ENCODE data around the gene MAPKAPK2. TPM values are rescaled to one million over a fixed set of nuclear protein-coding genes. Genes with fewer than 3 reads are reported as not detected.

Gene MAPKAPK2
- total RNA-seq, 1 donor from 2014 or later, result 87.9 TPM

DNA sequence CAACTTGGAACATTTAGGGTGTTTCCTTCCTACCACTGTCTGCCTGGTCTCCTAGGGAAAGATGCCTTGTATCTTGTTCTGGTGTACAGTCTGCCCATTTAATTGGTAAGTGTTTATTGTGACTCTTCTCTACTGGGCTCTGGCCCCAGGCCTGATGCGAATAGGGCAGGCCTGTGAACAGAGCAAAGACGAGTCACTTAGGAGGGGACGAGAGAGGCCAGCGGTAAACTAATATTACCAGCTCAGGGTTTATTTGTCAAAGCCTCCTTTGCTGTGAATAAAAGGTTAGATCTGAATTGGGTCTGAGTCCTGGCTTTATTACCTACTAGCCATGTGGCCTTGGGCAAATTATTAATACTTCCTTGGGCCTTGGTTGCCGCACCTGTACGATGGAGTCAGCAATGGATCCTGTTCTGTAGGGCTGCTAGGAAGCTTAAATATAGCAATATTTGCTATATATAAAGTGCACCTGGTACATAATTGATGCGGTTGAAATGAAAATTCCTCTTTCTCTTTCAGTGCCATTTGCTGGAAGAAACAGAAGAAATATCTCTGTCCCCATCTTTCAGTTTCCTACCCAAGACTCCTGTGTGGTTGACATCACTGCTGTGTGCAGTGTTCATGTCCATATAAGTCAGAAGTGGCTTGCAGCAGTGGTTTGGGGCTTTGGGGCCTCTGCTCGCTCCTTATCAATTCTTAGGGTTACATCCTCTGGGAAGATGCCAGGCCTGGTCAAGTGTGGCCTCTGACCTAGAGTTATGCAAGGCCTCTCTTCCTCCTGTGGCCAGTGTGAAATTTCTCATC lies 32.4 kb downstream of the MAPKAPK2 start:
- H3K27me3 Mint-ChIP-seq (ENCODE audit: low read depth), result no peaks in the 10 kb centered on the region
- H3K4me1 Mint-ChIP-seq (ENCODE audit: low read depth), result peaks cover 43% of the 10 kb centered on the region
- no peak for DNase-seq (ENCODE audit: low spot score)
- no peaks in the 10 kb centered on the region for H3K36me3 Mint-ChIP-seq (ENCODE audit: low read depth)
- H3K4me3 Mint-ChIP-seq (ENCODE audit: unreplicated experiment), result no peak overlapping the region
- H3K9me3 Mint-ChIP-seq (ENCODE audit: low read depth), result no peaks in the 10 kb centered on the region
- H3K27ac Mint-ChIP-seq (ENCODE audit: unreplicated experiment), result peak overlapping the region; percentile 74
- TF ChIP-seq, protein P1, sequence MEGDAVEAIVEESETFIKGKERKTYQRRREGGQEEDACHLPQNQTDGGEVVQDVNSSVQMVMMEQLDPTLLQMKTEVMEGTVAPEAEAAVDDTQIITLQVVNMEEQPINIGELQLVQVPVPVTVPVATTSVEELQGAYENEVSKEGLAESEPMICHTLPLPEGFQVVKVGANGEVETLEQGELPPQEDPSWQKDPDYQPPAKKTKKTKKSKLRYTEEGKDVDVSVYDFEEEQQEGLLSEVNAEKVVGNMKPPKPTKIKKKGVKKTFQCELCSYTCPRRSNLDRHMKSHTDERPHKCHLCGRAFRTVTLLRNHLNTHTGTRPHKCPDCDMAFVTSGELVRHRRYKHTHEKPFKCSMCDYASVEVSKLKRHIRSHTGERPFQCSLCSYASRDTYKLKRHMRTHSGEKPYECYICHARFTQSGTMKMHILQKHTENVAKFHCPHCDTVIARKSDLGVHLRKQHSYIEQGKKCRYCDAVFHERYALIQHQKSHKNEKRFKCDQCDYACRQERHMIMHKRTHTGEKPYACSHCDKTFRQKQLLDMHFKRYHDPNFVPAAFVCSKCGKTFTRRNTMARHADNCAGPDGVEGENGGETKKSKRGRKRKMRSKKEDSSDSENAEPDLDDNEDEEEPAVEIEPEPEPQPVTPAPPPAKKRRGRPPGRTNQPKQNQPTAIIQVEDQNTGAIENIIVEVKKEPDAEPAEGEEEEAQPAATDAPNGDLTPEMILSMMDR (IDR thresholded peaks at IDR 0.05), result no peak

DNA sequence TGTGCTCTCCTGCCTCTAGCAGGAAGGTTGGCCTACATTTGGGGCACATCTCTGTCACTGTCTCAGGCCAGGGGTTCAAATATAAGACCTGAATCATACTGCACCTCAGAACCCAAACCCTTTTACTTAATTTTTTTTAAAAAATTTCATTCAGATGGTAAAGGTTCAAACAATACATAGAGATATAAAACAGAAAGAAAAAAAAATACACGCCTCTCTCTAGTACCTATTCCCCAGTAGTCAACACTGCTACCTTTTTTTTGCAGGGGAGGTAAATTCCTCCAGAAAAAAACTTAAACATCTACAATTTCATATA lies 32.9 kb downstream of the MAPKAPK2 start:
- Mint-ChIP-seq H3K27ac (ENCODE audit: unreplicated experiment) (no peak overlapping the region), H3K27me3 (ENCODE audit: low read depth) (no peaks in the 10 kb centered on the region), H3K4me3 (ENCODE audit: unreplicated experiment) (no peak overlapping the region), H3K9me3 (ENCODE audit: low read depth) (no peaks in the 10 kb centered on the region), H3K4me1 (ENCODE audit: low read depth) (peaks cover 47% of the 10 kb centered on the region), H3K36me3 (ENCODE audit: low read depth) (no peaks in the 10 kb centered on the region)
- TF ChIP-seq, protein P1 (IDR thresholded peaks at IDR 0.05), result no peak
- no peak for DNase-seq (ENCODE audit: low spot score)

DNA sequence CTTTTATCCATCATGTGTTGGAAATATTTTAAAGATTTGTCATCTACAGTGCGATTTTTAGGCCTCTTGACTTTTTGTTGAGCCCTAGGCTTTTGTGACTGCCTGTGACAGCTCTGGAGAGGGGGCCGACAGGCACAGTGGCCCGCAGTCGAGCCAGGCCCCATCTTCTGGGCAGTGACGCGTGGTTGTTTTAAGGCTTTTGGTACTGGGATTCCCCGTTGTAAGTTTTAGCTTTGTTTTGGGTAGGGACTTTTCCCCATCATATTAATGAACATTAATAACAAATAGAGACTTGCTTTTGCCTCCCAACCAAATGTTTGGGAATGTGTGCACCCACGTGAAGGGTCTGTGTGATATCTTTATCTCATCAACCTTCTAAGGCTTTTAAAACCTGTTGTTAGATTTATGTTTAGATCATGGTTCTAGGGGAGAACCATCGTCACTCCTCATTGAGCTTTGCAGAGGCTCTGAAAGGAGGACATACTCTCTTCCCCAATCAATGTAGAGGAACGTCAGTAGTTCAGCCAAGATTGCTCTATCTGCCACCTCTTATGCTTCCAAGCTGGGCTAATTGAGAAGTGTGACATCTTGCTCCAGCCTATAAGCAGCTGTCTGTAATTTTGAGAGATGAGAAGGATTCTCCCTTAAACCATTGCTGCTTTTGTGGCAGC lies 34.6 kb downstream of the MAPKAPK2 start:
- DNase-seq (ENCODE audit: low spot score), result no peak
- Mint-ChIP-seq H3K9me3 (ENCODE audit: low read depth) (no peaks in the 10 kb centered on the region), H3K27me3 (ENCODE audit: low read depth) (no peaks in the 10 kb centered on the region), H3K4me1 (ENCODE audit: low read depth) (peaks cover 50% of the 10 kb centered on the region), H3K4me3 (ENCODE audit: unreplicated experiment) (no peak overlapping the region), H3K36me3 (ENCODE audit: low read depth) (no peaks in the 10 kb centered on the region), H3K27ac (ENCODE audit: unreplicated experiment) (no peak overlapping the region)
- TF ChIP-seq, protein P1 (IDR thresholded peaks at IDR 0.05), result no peak

DNA sequence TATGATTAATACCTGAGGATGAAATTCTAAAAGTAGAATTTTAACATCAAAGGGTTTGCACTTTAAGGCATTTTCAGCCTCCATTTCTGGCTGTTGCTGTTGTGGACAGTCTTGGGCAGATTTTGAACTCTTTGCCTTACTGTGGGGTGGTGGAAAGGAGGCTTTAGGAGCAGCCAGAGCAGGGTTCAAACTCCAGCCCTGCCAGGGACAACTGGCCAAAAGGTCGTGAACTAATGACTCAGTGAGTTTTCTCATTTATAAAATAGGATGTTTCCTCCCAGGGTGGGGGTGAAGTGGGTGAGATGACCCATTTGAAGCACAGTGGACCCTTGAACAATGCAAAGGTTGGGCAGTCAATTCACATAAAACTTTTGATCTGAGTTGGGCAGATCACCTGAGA lies 36.7 kb downstream of the MAPKAPK2 start:
- H3K27me3 Mint-ChIP-seq (ENCODE audit: low read depth), result no peaks in the 10 kb centered on the region
- H3K9me3 Mint-ChIP-seq (ENCODE audit: low read depth), result no peaks in the 10 kb centered on the region
- TF ChIP-seq, protein P1 (IDR thresholded peaks at IDR 0.05), result no peak
- no peak overlapping the region for H3K27ac Mint-ChIP-seq (ENCODE audit: unreplicated experiment)
- H3K4me1 Mint-ChIP-seq (ENCODE audit: low read depth), result peaks cover 39% of the 10 kb centered on the region
- no peak overlapping the region for H3K4me3 Mint-ChIP-seq (ENCODE audit: unreplicated experiment)
- DNase-seq (ENCODE audit: low spot score), result no peak
- H3K36me3 Mint-ChIP-seq (ENCODE audit: low read depth), result no peaks in the 10 kb centered on the region

DNA sequence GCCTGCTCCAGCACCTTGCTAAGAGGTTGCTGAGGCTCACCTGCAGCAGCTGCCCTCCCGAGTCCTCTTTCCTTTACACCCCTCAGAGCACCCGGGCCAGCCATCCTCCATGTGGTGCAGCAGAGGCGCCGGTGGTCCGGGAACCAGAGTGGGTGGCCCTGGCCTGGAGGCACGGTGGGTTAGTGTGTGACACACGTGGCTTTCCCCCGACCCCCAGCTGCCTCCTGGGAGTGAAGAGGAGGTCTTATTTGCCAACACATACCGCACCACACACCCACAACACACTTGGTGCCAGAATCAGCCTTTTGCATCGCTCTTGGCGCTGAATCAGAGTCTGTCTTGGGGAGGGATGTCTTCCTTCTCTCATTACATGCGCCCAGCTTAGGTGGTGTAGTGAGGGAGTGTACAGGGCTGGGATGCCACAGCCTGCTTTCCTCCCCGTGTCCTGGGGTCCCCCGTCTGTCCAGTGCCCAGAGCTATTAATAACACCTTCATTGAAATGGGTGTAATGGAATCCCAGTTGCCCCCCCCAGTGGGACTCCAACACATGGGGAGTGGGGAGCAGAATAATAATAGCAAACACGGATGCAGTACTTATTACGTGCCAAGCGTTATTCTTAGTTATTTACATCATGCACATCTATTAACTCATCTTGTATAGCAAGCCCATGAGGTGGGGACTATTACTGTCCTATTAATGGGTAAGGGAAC lies 38.2 kb downstream of the MAPKAPK2 start:
- DNase-seq (ENCODE audit: low spot score), result no peak
- no peaks in the 10 kb centered on the region for H3K36me3 Mint-ChIP-seq (ENCODE audit: low read depth)

More for the DNA sequence above, 38.2 kb downstream of the MAPKAPK2 start:
- no peaks in the 10 kb centered on the region for H3K27me3 Mint-ChIP-seq (ENCODE audit: low read depth)
- peaks cover 30% of the 10 kb centered on the region for H3K4me1 Mint-ChIP-seq (ENCODE audit: low read depth)
- H3K4me3 Mint-ChIP-seq (ENCODE audit: unreplicated experiment), result no peak overlapping the region
- TF ChIP-seq, protein P1 (IDR thresholded peaks at IDR 0.05), result no peak
- no peaks in the 10 kb centered on the region for H3K9me3 Mint-ChIP-seq (ENCODE audit: low read depth)
- no peak overlapping the region for H3K27ac Mint-ChIP-seq (ENCODE audit: unreplicated experiment)

Measured in chondrocyte (in vitro differentiated cells).